HEK293 (cell line): ENCODE data around the gene HNRNPUL2.

Experiments
- CTCF ChIA-PET: fragments of 350-600 bp; formaldehyde crosslinking; extraction: SDS; loops from one replicate; lab custom pipeline; 2021; ENCODE audit warnings: antibody characterized with exemption; lab: Yijun Ruan, JAX
- POLR2A ChIA-PET: fragments of 300-600 bp; formaldehyde crosslinking; extraction: SDS; loops from one replicate; lab custom pipeline; 2020; ENCODE audit warnings: antibody characterized with exemption, inconsistent platforms; lab: Yijun Ruan, JAX
- H3K27ac ChIP-seq: fragments of 200-500 bp; sonication (Bioruptor generic); 2 replicates; pipeline ENCODE4 v1.5.1; 2014; ENCODE audit warnings: low read depth, low read length, control low read depth, inconsistent platforms; ENCODE audit errors: extremely low read depth
- H3K36me3 ChIP-seq, 2 experiments: fragments of 200-500 bp in 1 of 2; sonication (Bioruptor generic) in 1 of 2; 1 replicate in 1 of 2; 2 replicates in 1 of 2; pipeline ENCODE4 v1.5.1; 2014 to 2017; ENCODE audit warnings: inconsistent platforms in 2 of 2, low read length in 2 of 2; ENCODE audit not compliant: control insufficient read depth in 2 of 2, insufficient read depth in 1 of 2
- H3K4me1 ChIP-seq: fragments of 200-500 bp; sonication (Bioruptor generic); 2 replicates; pipeline ENCODE4 v1.5.1; 2014; ENCODE audit warnings: mild to moderate bottlenecking, low read length, inconsistent platforms; ENCODE audit not compliant: control insufficient read depth, insufficient read depth
- H3K4me3 ChIP-seq: 2 replicates; pipeline ENCODE4 v1.5.1; 2011; ENCODE audit warnings: low read depth, mild to moderate bottlenecking, control low read depth, low read length, moderate library complexity
- H3K9me3 ChIP-seq: fragments of 200-500 bp; sonication (Bioruptor generic); 2 replicates; pipeline ENCODE4 v1.5.1; 2014; ENCODE audit warnings: low read depth, low read length, inconsistent platforms; ENCODE audit not compliant: control insufficient read depth, insufficient read depth
- AEBP2 ChIP-seq: fragments of 450-650 bp; formaldehyde crosslinking; IDR thresholded peaks from 2 replicates; pipeline ENCODE4 v1.5.1; 2016; ENCODE audit warnings: missing biosample characterization, missing genetic modification characterization, borderline replicate concordance
- BCL6B ChIP-seq: fragments of 450-650 bp; formaldehyde crosslinking; IDR thresholded peaks from 2 replicates; pipeline ENCODE4 v1.5.1; 2017; ENCODE audit warnings: missing biosample characterization, missing genetic modification characterization
- GLIS1 ChIP-seq: fragments of 450-650 bp; formaldehyde crosslinking; IDR thresholded peaks from 2 replicates; pipeline ENCODE4 v1.5.1; 2016; ENCODE audit warnings: missing biosample characterization, missing genetic modification characterization
- OSR2 ChIP-seq: fragments of 450-650 bp; formaldehyde crosslinking; IDR thresholded peaks from 2 replicates; pipeline ENCODE4 v1.5.1; 2016; ENCODE audit warnings: missing biosample characterization, missing genetic modification characterization
- PRDM10 ChIP-seq: fragments of 450-650 bp; formaldehyde crosslinking; IDR thresholded peaks from 2 replicates; pipeline ENCODE4 v1.5.1; 2016; ENCODE audit warnings: missing biosample characterization, missing genetic modification characterization
- RBAK ChIP-seq: fragments of 450-650 bp; formaldehyde crosslinking; IDR thresholded peaks from 2 replicates; pipeline ENCODE4 v1.5.1; 2016; ENCODE audit warnings: missing biosample characterization, missing genetic modification characterization
- REST ChIP-seq: fragments of 450-650 bp; formaldehyde crosslinking; IDR thresholded peaks from 2 replicates; pipeline ENCODE4 v1.5.1; 2016; ENCODE audit warnings: missing biosample characterization, missing genetic modification characterization
- SCRT2 ChIP-seq: fragments of 450-650 bp; formaldehyde crosslinking; IDR thresholded peaks from 2 replicates; pipeline ENCODE4 v1.5.1; 2016; ENCODE audit warnings: missing biosample characterization, missing genetic modification characterization
- TCF7L2 ChIP-seq: IDR thresholded peaks from 2 replicates; pipeline ENCODE4 v1.6.1; 2011; ENCODE audit warnings: low read depth, mild to moderate bottlenecking, inconsistent platforms, low read length, moderate library complexity, borderline replicate concordance
- ZBTB48 ChIP-seq: fragments of 450-650 bp; formaldehyde crosslinking; IDR thresholded peaks from 2 replicates; pipeline ENCODE4 v1.5.1; 2016; ENCODE audit warnings: missing biosample characterization, missing genetic modification characterization
- ZNF133 ChIP-seq: fragments of 450-650 bp; formaldehyde crosslinking; IDR thresholded peaks from 2 replicates; pipeline ENCODE4 v1.5.1; 2016; ENCODE audit warnings: missing biosample characterization, missing genetic modification characterization
- ZNF155 ChIP-seq: fragments of 450-650 bp; formaldehyde crosslinking; IDR thresholded peaks from 2 replicates; pipeline ENCODE4 v1.5.1; 2016; ENCODE audit warnings: missing biosample characterization, missing genetic modification characterization
- ZNF341 ChIP-seq: fragments of 450-650 bp; formaldehyde crosslinking; IDR thresholded peaks from 2 replicates; pipeline ENCODE4; 2016; ENCODE audit warnings: low read depth, missing biosample characterization, missing genetic modification characterization
- ZNF366 ChIP-seq: fragments of 450-650 bp; formaldehyde crosslinking; conservative IDR thresholded peaks from 2 replicates; pipeline ENCODE4 v1.5.1; 2016; ENCODE audit warnings: missing biosample characterization, missing genetic modification characterization
- ZNF426 ChIP-seq: fragments of 450-650 bp; formaldehyde crosslinking; IDR thresholded peaks from 2 replicates; pipeline ENCODE4 v1.5.1; 2017; ENCODE audit warnings: missing biosample characterization, missing genetic modification characterization, mild to moderate bottlenecking, inconsistent platforms, moderate library complexity
- ZNF645 ChIP-seq: fragments of 450-650 bp; formaldehyde crosslinking; IDR thresholded peaks from 2 replicates; pipeline ENCODE4; 2016; ENCODE audit warnings: missing biosample characterization, missing genetic modification characterization
- ZNF658 ChIP-seq: fragments of 450-650 bp; formaldehyde crosslinking; IDR thresholded peaks from 2 replicates; pipeline ENCODE4; 2016; ENCODE audit warnings: missing biosample characterization, missing genetic modification characterization
- ZNF692 ChIP-seq: fragments of 450-650 bp; formaldehyde crosslinking; IDR thresholded peaks from 2 replicates; pipeline ENCODE4 v1.5.1; 2016; ENCODE audit warnings: missing biosample characterization, missing genetic modification characterization
- ZSCAN5A ChIP-seq: fragments of 450-650 bp; formaldehyde crosslinking; IDR thresholded peaks from 2 replicates; pipeline ENCODE4 v1.5.1; 2016; ENCODE audit warnings: missing biosample characterization, missing genetic modification characterization

The HNRNPUL2 gene

GRCh38 chr11:62708793-62709192, 18.5 kb downstream of the HNRNPUL2 start:
- peak; percentile 48 for TF ChIP-seq ZBTB48
- TF ChIP-seq ZNF692 (tag by site-specific recombination): no peak
- Histone ChIP-seq H3K4me1 (peaks cover 3% of the 10 kb centered on the region; the same call in 1 of the 2 replicates), H3K36me3 (peaks cover 0 to 89% of the 10 kb centered on the region in 2 experiments; a peak in 1 of 3 replicates), H3K9me3 (no peaks in the 10 kb centered on the region), H3K27ac (no peak overlapping the region), H3K4me3 (no peak overlapping the region)
- ChIA-PET POLR2A (interaction anchor here (0.8 to 3.4 kb wide), 10 partner anchors 10 to 133 kb away, joined by 3 to 11 read pairs (median 4); partner anchors contain the start of genes C11orf98, CSKMT, HNRNPUL2 and LBHD1), CTCF (no interaction called here)

- Histone ChIP-seq H3K4me1 (peaks cover 3% of the 10 kb centered on the region; the same call in 1 of the 2 replicates), H3K9me3 (no peaks in the 10 kb centered on the region), H3K27ac (no peak overlapping the region), H3K36me3 (peaks cover 0 to 89% of the 10 kb centered on the region in 2 experiments; a peak in 2 of 3 replicates), H3K4me3 (no peak overlapping the region)
- ChIA-PET POLR2A (interaction anchor here (0.8 to 3.4 kb wide), 10 partner anchors 10 to 133 kb away, joined by 3 to 15 read pairs (median 4); partner anchors contain the start of genes HNRNPUL2, LBHD1, TMEM179B and TUT1), CTCF (no interaction called here)
- TF ChIP-seq PRDM10 (tag by site-specific recombination) (no peak), TCF7L2 (no peak), ZSCAN5A (tag by site-specific recombination) (no peak), ZNF366 (no peak), ZNF341 (tag by site-specific recombination) (no peak), ZNF658 (no peak), REST (tag by site-specific recombination) (no peak), ZNF155 (tag by site-specific recombination) (no peak), AEBP2 (no peak), GLIS1 (tag by site-specific recombination) (no peak), BCL6B (no peak), RBAK (tag by site-specific recombination) (no peak), SCRT2 (tag by site-specific recombination) (no peak), OSR2 (tag by site-specific recombination) (no peak), ZNF645 (no peak), ZNF426 (tag by site-specific recombination) (no peak), ZNF133 (no peak)
- TF ChIP-seq, all 188 proteins: peak for 0
These were observed 18.9 kb downstream of the HNRNPUL2 start for GRCh38 chr11:62708392-62708791.
